Activated CD8-positive, alpha-beta T cell treated with anti-CD3 and anti-CD28 coated beads for 36 hours (primary cell): ENCODE results near the gene STARD8. TPM values are rescaled to one million over a fixed set of nuclear protein-coding genes. Genes with fewer than 3 reads are reported as not detected.

ENCODE experiments used
- ATAC-seq: fragments of 200-7000 bp; cut with Tn5 transposase; one replicate; pipeline ENCODE4 v1.10.0; 2021; ENCODE audit warnings: mild to moderate bottlenecking, moderate library complexity
- CTCF ChIA-PET: fragments of 350-600 bp; sonication (Branson Sonifier 250); formaldehyde crosslinking; loops from one replicate; lab custom pipeline; 2021; ENCODE audit warnings: antibody characterized with exemption; lab: Charles Lee
- POLR2A ChIA-PET: fragments of 350-600 bp; sonication (Branson Sonifier 250); formaldehyde crosslinking; loops from one replicate; lab custom pipeline; 2021; ENCODE audit warnings: antibody characterized with exemption; lab: Charles Lee
- DNase-seq: peaks from one replicate; pipeline ENCODE4 v3.0.0-alpha.2; 2020
- H3K27ac Mint-ChIP-seq: one replicate; pipeline ENCODE4 v1.8.0; 2021; ENCODE audit warnings: mild to moderate bottlenecking, mixed read lengths
- H3K27me3 Mint-ChIP-seq: one replicate; pipeline ENCODE4 v1.8.0; 2021; ENCODE audit warnings: mixed read lengths
- H3K36me3 Mint-ChIP-seq: one replicate; pipeline ENCODE4 v1.8.0; 2021; ENCODE audit warnings: low read depth, mixed read lengths
- H3K4me1 Mint-ChIP-seq: one replicate; pipeline ENCODE4 v1.8.0; 2021; ENCODE audit warnings: low read depth, mixed read lengths
- H3K4me3 Mint-ChIP-seq: one replicate; pipeline ENCODE4 v1.8.0; 2021; ENCODE audit warnings: mild to moderate bottlenecking, moderate library complexity, mixed read lengths
- H3K9me3 Mint-ChIP-seq: one replicate; pipeline ENCODE4 v1.8.0; 2021; ENCODE audit warnings: mixed read lengths
- CTCF ChIP-seq: fragments of 200-600 bp; IDR thresholded peaks from one replicate; pipeline ENCODE4 v1.8.0; 2022; ENCODE audit warnings: antibody characterized with exemption, mild to moderate bottlenecking
- intact Hi-C: fragments of 100-400 bp; cut with micrococcal nuclease; formaldehyde crosslinking; loops from one replicate; pipeline ENCODE4 v1.10.0; 2022
- total RNA-seq, 2 experiments: library from RNA; stranded (reverse); gene quantifications; one replicate each; pipeline ENCODE4 v1.2.3, GENCODE V29; 2021

The STARD8 gene
- total RNA-seq, 2 experiments from 2014 or later: 0.36 to 0.38 TPM

GRCh38 chrX:68721991-68722860, 74.8 kb downstream of the STARD8 start:
- no peaks in the 10 kb centered on the region for H3K9me3 Mint-ChIP-seq
- TF ChIP-seq CTCF: no peak
- CTCF ChIA-PET: no interaction called here
- ATAC-seq: no peak
- POLR2A ChIA-PET: no interaction called here
- no peak for DNase-seq
- H3K27ac Mint-ChIP-seq: no peak overlapping the region
- no peak overlapping the region for H3K4me3 Mint-ChIP-seq
- intact Hi-C loops: no loop called here
- H3K36me3 Mint-ChIP-seq: no peaks in the 10 kb centered on the region
- H3K27me3 Mint-ChIP-seq: no peaks in the 10 kb centered on the region
- no peaks in the 10 kb centered on the region for H3K4me1 Mint-ChIP-seq

- intact Hi-C loops: no loop called here
- Mint-ChIP-seq H3K27ac (no peak overlapping the region), H3K36me3 (no peaks in the 10 kb centered on the region), H3K27me3 (no peaks in the 10 kb centered on the region), H3K4me1 (no peaks in the 10 kb centered on the region), H3K9me3 (no peaks in the 10 kb centered on the region), H3K4me3 (no peak overlapping the region)
- ChIA-PET CTCF (no interaction called here), POLR2A (no interaction called here)
- no peak for TF ChIP-seq CTCF
- DNase-seq: no peak
- no peak for ATAC-seq
Measured at GRCh38 chrX:68723491-68724155, 76.2 kb downstream of the STARD8 start.

GRCh38 chrX:68724531-68725020, 77.1 kb downstream of the STARD8 start:
- ChIA-PET CTCF (interaction anchor here (1.2 kb wide), 1 partner anchor 9 kb away, joined by 3 read pairs; no protein-coding TSS in a partner anchor), POLR2A (no interaction called here)
- H3K9me3 Mint-ChIP-seq: no peaks in the 10 kb centered on the region
- H3K27ac Mint-ChIP-seq: no peak overlapping the region
- no peaks in the 10 kb centered on the region for H3K27me3 Mint-ChIP-seq
- H3K4me3 Mint-ChIP-seq: no peak overlapping the region
- DNase-seq: no peak
- H3K4me1 Mint-ChIP-seq: no peaks in the 10 kb centered on the region
- no peak for TF ChIP-seq CTCF
- ATAC-seq: no peak
- intact Hi-C loops: no loop called here
- H3K36me3 Mint-ChIP-seq: no peaks in the 10 kb centered on the region

GRCh38 chrX:68725756-68726365, 78.4 kb downstream of the STARD8 start:
- Mint-ChIP-seq H3K9me3 (no peaks in the 10 kb centered on the region), H3K27ac (no peak overlapping the region), H3K36me3 (no peaks in the 10 kb centered on the region), H3K27me3 (no peaks in the 10 kb centered on the region), H3K4me1 (no peaks in the 10 kb centered on the region), H3K4me3 (no peak overlapping the region)
- ATAC-seq (no peak), DNase-seq (no peak)
- ChIA-PET CTCF (no interaction called here), POLR2A (interaction anchor here (0.6 kb wide), 2 partner anchors 101 to 465 kb away, joined by 3 to 4 read pairs; no protein-coding TSS in a partner anchor)
- intact Hi-C loops: no loop called here
- TF ChIP-seq CTCF: no peak
